Mucosa of gallbladder (tissue), 1 donor: ENCODE measurements around the gene BAHCC1. TPM values are rescaled to one million over a fixed set of nuclear protein-coding genes. Genes with fewer than 3 reads are reported as not detected.

Source experiments
- DNase-seq: peaks from one replicate; pipeline ENCODE4 v3.0.0-alpha.2; 2020; ENCODE audit warnings: low spot score
- total RNA-seq: library from RNA; stranded (reverse); gene quantifications from one replicate; pipeline ENCODE4 v1.2.1, GENCODE V29; 2021
- donor health status: DM: no; HTN: no; CAD: no.

Gene BAHCC1
- total RNA-seq, 1 donor from 2014 or later, result 77.4 TPM

DNA sequence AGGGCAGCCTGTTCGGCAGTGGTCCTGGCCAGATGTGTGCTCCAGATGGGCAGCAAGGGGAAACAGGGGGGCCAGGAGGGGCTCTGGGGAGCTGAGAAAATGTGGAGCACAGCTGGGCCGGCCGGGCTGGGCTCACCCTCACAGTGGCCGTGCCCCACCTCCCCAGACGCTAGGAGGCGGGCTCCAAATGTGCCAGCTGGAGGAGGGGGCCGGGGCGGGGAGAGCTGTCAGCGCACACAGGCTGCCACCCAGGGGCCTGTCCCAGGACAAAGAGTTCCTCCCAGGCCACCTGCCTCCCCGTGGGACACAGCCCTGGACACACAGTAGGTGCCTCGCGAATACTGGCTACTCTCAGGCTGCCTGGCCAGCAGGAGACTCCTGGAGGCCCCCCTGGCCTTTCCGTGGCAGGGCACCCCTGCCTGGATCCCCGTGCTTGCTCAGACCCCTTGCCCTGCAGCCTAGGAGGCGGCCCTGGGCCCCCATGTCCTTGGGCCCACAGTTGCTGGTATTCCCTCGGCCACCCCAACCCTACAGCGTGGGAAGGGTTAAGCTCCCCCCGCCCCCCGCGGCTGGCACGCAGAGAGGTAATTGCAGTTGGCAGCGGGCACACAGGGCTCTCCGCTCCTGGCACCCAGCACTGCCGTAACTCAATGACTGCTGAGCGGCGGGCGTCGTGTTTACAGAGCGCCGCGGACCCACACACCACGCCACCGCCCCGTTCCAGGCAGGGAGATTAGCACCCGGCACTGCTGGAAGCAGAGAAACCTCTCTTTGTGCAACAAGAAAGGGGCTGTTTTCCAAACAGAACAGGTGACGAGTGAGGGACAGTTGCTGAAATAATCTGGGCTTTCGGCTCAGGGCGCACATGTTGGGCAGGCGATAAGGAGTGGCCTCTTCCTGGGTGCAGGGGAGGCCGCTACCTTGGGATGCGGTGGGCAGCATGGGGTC is 32.2 kb downstream of the BAHCC1 start:
- DNase-seq, result peak; percentile 83

DNA sequence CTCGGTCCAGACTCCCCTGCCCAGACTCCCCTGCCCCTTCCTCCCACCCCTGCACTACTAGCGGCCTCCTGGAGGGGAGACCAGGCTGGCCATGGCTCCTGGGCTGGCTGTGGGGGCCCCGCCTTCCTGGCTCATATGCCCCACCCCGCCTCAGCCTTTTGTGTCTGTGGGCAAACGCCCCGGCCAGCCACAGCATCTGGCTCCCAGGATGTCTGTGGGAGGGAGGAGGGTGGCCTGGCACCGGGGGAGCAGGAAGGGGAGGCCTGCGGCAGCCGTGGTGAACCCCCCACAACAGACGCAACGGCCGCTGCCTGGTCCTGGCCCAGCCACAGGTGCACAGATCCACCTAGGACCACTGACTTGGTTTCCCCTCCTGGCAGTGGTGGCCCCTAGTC is 32.9 kb downstream of the BAHCC1 start:
- no peak for DNase-seq

DNA sequence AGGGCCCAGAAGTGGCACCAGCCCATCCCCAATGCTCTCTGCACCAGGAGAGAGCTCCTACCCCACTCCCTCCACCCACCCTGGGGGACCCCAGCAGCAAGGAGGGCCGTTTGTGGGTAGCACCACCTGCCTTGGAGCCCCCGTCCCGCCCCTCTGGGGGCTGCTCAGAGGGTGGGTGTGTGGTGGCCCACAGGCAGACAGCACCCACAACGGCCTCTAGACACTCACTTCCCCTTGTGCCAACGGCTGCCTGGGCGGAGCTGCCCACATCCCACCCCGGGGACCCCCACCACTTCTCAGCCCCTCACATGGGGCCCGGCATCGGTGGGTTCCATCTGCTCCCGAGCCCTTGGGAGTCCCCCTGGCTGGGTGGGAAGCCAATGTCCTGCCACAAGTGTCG is 33.3 kb downstream of the BAHCC1 start:
- DNase-seq, result no peak

DNA sequence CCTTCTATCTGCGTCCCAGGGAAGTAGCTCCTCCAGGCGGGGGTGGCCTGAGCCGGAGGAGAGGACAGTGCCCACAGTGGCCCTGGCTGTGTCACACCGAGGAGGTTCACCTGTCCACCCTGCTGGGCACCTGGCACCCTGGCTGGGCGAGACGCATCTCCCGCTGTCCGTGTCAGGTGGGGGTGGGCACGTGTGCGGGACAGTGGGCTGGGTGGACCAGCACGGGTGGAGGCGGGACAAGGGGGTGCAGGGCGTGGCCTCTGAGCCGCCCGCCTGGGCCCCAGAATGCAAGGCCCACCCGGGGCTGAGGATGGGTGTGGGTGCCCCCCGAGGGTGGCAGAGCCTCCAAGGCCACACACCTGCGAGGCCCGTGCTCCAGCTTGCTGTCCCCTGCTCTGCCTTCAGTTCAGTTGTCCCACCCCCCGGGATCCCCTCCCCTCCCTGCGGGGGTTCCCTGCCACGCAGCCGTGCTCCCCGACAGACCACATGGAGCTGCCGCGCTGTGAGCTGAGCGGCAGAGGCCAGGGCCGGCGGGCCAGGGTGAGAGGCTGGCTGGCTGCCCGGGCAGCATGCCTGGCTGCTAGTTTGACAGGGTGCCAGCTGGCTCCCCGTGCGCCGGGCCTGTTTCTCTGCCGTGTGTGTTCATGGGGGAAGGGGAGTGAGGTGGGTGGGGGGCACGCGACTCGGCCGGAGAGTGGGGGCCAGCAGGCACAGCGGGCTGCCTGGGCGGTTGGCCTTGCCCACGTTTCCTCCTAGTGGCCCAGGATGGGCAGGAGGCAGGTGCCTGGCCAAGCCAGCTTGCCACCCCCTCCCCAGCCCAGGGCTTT is 33.9 kb downstream of the BAHCC1 start:
- DNase-seq, result peak; percentile 89

DNA sequence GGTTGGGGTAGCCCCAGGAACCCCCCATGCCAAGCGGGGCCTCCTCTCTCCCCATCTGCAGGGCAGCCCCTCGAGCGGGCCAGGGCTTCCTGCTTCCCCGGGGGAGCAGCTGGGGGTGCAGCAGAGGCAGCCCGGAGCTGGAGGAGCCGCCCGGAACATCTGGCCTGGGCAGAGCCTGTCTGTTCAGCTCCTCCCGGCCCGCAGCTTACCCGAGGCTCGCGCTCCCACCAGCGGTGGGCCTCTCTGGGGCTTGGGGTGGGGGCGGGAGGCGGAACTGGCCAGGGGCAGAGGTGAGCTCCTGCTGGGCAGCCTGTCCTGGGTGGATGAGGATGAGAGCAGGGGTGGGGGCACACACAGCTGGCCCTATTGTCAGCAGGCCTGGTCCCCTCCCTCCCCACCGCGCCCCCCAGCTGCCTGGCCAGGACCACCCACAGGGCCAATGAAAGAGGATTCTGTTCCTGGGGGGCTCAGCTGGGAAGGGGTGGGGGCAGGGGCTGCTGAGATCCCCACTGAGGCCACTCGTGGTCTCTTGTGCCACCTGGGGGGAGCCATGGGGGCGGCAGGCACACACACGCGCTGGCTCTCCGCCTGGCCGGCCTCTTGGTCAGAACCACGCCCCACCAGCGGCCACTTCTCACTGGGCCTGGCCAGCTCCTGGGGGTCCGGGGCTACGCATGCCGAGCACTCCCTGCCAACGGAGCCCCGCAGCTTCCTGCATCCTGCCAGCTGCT is 34.7 kb downstream of the BAHCC1 start:
- DNase-seq, result no peak

DNA sequence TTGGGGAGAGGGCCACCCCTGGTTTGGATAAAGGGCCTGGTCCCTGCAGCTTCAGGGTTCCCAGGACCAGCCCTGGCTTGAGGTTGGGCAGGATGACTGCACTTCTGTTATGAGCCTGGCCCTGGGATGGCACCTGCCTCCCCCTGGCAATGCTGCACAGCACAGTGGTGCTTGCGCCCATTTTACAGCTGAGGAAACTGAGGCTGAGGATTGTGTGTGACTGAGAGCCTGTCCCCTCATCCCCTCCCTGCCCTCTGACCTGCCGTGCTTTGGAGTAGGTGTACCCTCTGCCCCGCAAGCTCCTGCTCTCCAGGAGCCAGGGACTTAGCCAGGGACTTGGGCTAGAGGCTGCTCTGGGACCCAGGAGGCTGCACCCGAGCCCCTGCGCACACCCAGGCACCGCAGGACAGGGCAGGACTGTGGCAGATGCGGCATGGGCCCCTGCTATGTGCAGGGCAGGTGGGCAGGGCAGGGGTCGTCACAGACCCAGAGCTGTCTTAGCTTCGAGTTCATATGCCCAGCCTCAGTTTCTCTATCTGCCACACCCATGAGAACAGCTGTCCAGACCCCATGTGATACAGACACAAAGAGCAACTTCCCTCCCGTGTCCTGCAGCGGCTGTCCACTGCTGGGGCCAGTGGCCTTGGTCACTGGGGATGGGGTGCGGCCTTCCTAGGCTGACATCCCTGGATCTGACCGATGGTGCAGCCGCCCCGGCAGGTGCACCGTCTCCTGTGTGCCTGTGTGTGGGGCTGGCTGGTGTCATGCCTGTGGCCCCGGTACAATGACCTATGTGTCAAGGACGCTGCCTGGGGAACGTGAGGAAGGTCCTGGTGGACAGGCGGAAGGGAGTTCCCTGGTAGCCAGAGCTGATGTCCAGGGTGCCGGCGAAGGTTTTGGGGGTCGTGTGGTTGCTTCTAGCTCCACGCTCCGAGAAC is 36.6 kb downstream of the BAHCC1 start:
- no peak for DNase-seq

DNA sequence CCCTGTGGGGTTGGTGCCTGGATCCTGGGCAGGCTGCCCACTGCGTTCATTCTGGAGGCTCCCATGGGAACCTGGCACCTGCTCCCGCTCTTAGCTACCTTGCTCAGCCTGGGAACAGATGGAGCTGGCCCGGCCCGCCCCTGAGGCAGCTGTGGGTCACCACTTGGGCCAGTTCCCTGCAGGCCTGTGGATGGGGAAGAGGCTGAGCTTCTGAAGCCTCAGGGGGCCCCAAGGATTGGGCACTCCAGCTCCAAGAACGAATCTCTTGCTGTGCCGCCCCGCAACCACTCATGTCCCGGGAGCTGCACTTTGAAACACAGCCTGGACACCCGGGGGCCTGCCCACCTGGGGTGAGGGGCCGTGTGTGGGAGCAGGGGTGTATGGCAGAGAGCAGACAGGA is 37.7 kb downstream of the BAHCC1 start:
- DNase-seq, result peak; percentile 79

DNA sequence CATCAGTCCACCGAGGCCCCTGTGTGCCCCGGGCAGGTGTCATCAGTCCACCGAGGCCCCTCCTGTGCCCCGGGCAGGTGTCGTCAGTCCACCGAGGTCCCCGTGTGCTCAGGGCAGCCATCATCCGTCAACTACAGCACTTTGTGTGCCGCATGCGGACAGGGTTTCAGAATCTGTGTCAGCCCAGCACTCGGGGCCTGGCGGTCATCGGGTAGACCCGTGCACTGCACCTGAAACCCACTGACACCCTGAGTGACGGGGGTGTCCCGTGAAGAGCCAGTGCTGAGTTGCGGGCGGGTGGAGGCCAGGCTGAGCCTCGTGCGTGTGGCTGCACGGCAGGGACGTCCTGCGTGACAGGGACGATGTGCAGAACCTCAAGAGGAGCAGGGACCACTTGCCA is 38.4 kb downstream of the BAHCC1 start:
- no peak for DNase-seq

DNA sequence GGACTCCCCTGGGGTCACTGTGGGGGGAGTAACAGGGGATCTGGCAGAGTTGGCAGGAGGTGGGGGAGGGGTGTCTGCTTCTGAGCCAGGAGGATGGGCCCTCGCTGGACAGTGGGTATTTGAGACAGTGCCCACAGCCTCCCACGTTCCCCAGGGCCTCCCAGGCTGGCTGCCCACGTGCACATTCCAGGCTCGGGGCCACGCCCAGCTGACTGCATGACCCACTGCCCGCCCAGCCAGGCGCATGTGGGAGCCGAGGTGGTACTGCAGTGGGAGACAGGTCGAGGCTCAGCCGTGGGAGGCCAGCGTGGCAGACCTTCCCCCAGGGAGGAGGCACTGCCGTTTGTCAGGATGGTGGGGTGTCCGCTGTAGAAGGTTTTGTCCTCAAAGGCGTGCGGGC is 38.8 kb downstream of the BAHCC1 start:
- peak; percentile 58 for DNase-seq

DNA sequence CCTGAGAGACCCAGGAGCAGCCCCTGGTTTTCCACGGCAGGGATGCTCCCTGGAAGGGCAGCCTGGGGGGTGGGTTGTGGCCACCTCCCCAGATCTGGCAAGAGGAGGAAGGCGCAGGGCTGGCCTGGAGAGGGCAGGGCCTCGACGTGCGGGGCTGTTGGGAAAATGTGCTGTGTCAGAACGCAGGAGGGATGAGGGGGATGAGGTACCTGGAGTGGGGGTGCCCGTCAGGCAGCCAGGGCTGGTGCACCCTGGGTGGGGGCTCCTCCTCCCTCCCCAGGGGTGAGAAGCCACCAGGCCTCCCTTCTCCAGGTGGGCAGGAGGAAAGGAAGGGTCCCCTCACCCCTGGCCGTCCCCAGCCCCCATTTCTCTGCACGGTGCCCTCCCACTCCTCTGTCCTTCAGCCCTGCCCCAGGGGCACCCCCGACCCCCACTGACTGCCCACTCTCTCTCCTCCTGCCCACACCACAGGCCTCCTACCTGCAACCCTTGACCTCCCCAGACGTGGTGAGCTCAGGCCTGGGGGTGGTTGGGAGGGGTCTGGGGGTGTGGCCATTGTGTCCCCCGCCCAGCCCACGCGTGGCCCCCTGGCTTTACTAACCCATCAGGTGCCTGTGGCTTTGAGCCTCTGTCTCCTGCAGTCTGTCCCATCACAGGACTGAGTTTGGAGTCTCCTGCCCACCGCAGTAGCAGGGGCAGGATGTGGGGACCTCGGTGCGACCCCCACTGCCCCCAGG is 39.6 kb downstream of the BAHCC1 start:
- DNase-seq, result no peak

DNA sequence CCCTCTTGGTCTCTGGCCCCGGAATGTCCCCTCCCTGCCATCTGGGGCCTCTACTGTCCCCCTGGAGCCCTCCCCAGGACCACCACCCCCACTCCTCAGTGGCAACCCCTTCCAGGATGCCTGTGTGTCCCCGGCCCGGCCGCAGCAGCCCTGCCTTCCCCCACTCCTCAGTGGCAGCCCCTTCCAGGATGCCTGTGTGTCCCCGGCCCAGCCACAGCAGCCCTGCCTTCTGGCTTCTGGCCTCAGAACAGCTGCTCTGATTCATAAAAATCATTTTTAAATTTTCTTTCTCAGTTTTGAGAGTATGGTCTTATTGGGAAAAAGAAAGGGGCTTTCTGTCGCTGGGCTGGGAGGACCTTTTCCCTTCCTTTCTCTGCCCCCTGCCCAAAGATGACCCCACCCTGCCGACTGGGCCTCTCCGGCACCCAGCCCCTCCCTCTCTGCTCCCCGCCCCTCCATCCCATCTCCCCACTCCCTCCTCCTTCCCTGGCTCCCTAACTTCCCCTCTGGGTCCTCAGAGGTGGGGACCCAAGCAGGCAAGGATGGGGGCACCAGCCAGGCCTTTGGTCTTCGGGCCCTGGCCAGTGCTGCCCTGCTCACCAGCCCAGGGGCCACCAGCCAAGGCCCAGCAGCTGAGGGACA is 40.5 kb downstream of the BAHCC1 start:
- DNase-seq, result no peak

DNA sequence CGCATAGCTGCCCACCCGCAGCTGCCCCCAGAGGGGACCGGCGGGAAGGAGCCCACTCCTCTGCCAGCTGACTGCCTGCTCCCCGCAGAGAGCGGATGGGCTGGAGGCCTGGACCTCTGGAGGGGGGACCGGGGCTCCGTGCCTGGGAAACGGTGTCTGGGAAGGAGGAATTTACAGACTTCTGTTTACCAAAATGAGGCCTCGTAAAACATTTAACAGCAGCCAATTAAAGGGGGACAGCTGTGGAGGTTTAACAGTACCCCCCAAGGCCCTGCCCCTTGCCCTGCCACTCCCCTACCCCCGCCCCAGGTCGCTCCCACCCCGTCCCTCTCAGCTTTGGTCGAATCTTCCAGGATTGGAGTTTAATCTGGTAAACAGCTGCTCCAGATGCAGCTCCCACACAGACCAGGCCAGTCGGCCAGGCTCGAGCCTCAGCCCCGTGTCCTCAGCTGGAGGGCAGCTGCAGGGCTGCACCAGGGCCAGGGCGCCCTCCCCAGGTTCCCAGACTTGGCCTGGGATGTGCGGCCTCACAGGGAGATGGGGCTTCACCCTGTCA is 41.1 kb downstream of the BAHCC1 start:
- DNase-seq, result no peak

DNA sequence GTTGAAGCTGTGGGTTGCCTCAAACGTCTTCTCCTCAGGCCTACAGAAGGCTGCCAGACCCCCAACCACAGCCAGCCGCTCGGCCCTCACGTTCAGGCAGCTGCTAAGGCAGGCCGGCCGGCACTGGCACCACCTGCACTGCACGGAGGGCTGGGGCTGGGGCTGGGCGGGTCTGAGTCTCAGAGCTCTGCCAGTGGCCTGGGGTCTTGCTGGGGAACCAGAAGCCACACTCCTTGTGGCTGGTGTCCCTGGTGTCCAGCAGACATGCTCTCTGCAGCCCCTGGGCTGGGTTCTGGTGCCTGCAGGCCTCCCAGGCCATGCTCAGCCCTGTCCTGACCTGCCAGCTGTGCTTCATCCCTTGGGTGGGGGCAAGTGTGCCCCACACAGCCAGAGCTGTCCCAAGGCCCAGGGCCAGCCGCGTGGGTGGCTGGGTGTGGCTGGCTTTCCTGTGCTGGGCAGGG is 42.0 kb downstream of the BAHCC1 start:
- DNase-seq, result no peak

DNA sequence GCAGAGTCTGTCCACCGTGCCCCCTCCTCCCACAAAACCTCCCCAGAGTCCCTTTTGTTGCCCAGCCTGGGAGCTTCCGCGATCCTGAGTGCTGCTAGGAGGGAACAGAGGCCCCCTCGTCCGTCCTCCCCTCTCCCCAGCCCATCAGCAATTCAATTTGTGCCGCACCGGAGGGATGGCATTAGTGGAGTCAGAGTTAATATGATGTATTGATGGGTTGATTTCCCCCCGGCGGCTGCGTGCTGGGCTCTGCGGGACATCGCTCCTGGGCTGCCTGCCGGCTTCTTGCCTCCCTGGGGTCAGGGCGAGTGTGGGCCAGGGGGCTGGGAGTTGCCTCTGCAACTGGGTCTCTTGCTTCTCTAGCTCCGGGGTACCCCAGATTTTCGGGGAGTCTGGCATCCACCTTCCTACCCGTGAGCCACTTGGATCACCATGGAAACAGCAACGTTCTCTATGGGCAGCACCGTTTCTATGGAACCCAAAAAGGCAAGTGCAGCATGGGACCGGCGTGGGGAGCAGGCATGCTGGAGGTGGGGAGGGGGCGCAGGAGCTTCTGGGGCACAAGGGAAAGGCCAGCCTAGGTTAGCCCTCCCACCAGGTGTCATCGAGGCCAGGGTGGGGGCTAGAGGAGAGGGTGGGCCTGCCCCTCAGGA is 42.9 kb downstream of the BAHCC1 start:
- DNase-seq, result no peak

DNA sequence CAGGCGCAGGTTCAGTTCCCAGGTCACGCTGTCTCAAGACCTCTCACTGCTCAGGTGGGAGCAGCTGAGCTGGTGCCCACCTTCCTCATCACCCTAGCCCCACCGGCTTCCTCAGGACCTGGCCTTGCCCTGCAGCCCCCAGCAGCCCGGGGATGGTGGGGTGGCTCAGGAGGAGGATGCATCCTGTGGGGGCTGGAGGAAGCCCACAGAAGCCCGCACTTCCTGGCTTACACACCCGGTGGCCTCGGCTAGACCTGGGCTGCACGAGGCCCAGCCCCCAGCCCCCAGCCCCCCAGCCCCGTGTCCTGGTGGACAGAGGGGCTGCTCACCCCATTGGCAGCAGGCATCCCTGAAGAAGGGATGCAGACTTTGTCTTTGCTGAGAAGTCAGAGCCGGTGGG is 43.4 kb downstream of the BAHCC1 start:
- DNase-seq, result no peak

DNA sequence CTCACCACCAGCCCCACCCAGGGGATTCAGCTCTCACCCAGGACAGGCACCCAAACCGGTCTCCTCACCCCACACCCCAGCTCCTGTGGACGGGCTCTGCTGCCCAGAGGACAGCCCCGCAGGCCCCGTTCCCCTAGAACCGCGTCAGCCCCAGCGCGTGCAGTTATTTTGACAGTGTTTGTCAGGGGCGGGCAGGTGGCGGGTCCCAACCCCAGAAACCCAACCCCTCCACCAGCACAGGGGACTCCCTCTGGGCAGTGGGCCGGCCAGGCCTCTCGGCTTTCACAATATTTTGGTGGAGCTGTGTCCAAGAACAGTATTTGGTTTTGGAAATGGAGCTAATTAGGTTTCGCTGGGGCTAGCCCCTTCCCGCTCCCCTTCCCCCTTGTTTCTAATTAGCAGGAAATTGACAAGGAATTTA is 44.8 kb downstream of the BAHCC1 start:
- no peak for DNase-seq

DNA sequence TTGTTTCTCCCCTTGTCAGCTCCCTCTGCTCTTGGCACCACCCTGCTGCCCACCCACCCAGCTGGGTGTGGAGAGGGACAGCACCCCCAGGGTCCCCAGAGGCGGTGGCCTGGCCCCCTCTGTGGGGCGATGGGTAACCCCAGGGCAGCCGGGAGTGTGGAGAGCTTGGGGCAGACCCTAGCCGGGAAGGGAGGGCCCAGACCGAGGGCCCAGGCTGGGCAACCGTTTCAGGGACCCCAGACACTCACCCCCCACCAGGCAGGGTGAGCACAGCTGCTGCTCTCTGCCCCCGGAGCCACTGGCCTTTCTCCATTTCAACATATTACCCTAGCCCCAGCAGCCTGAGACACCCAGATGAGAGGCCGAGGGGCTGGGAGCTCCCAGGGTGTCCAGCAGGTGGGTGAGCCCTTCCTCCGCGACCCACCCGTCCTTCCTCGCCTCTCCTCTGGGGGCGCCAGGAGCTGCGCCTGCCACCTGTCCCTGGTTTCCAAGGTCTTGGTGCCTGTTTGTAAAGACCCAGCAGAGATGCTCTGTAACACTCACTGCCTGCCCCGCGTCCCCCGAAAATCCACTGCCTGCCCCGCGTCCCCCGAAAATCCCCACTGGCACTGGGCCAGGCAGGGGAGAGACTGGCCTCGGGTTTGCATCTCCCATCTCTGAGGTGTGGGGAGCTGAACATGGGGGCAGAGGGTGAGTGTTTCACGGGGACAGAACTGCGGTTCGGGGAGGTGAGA is 45.4 kb downstream of the BAHCC1 start:
- DNase-seq, result no peak

DNA sequence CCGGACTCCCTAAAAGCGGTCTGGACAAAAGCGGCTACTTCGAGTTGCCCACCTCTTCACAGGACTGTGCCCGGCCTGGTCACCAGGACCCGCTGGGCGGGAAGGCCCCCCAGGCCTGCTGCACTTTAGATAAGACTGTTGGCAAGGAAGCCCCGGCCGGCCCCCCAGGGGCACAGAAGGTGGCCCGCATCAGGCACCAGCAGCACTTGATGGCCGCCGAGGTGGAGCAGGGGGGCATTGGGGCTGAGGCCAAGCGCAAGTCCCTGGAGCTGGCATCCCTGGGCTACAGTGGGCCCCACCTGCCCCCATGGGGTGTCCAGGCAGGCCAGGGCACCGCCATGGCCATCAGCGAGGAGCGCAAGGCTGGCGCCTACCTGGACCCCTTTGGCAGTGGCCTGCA is 47.5 kb downstream of the BAHCC1 start:
- no peak for DNase-seq
